ENCODE measurements around the gene TLK2.
"Not testable (repeated sequence)": the region's sequence is repeated elsewhere in the genome, so short reads cannot be mapped to it uniquely, and the experiment has no call there.

Gene TLK2

GRCh38 chr17:62599964-62600657, 121.5 kb downstream of the TLK2 start:
- no peak overlapping the region for H3K23ac ChIP-seq (ENCODE audit: low read length)
- no peaks in the 10 kb centered on the region for H3K27me3 ChIP-seq (ENCODE audit: insufficient read depth, low read length, poor library complexity)
- no peak overlapping the region for H3K18ac ChIP-seq (ENCODE audit: low read length)
- no peaks in the 10 kb centered on the region for H3K79me1 ChIP-seq (ENCODE audit: low read length)
- H4K5ac ChIP-seq (ENCODE audit: low read length): no peak overlapping the region
- no peak overlapping the region for H2BK120ac ChIP-seq (ENCODE audit: low read depth, low read length)
- H3K4me3 ChIP-seq (ENCODE audit: low read length): no peak overlapping the region
- H3K4ac ChIP-seq (ENCODE audit: low read depth, low read length): no peak overlapping the region
- no peak overlapping the region for H3K4me2 ChIP-seq (ENCODE audit: low read length)
- no peaks in the 10 kb centered on the region for H3K36me3 ChIP-seq (ENCODE audit: control insufficient read depth, insufficient read depth, low read length)
- no peak overlapping the region for H2AK5ac ChIP-seq (ENCODE audit: low read length)
- H3K79me2 ChIP-seq (ENCODE audit: control insufficient read depth, insufficient read depth, low read length): no peaks in the 10 kb centered on the region
- no peak overlapping the region for H2BK5ac ChIP-seq (ENCODE audit: low read length)
- WGBS (ENCODE audit: extremely low coverage, insufficient coverage, low lambda C conversion rate): no CpG with 5 or more reads among the region's 6 CpGs
- H4K8ac ChIP-seq (ENCODE audit: low read depth, low read length): no peak overlapping the region
- H3K56ac ChIP-seq (ENCODE audit: low read length): no peak overlapping the region
- H2BK15ac ChIP-seq (replicated peaks; ENCODE audit: low read depth): no peak overlapping the region
- H3K9ac ChIP-seq (ENCODE audit: low read length): no peak overlapping the region
- no peak overlapping the region for H3K27ac ChIP-seq (ENCODE audit: low read depth, low read length)
- no peaks in the 10 kb centered on the region for H3K4me1 ChIP-seq (ENCODE audit: control insufficient read depth, low read depth, low read length)
- DNase-seq: no peak

GRCh38 chr17:62600805-62601204, 122.2 kb downstream of the TLK2 start:
- WGBS (ENCODE audit: extremely low coverage, insufficient coverage, low lambda C conversion rate): no CpG with 5 or more reads among the region's 1 CpG
- DNase-seq: no peak
- Histone ChIP-seq H3K4me3 (ENCODE audit: low read length) (no peak overlapping the region), H2BK15ac (replicated peaks; ENCODE audit: low read depth) (no peak overlapping the region), H3K27ac (ENCODE audit: low read depth, low read length) (no peak overlapping the region), H2AK5ac (ENCODE audit: low read length) (no peak overlapping the region), H3K27me3 (ENCODE audit: insufficient read depth, low read length, poor library complexity) (no peaks in the 10 kb centered on the region), H3K56ac (ENCODE audit: low read length) (no peak overlapping the region), H3K9ac (ENCODE audit: low read length) (no peak overlapping the region), H2BK120ac (ENCODE audit: low read depth, low read length) (no peak overlapping the region), H4K8ac (ENCODE audit: low read depth, low read length) (no peak overlapping the region), H2BK5ac (ENCODE audit: low read length) (no peak overlapping the region), H3K4me2 (ENCODE audit: low read length) (no peak overlapping the region), H3K4ac (ENCODE audit: low read depth, low read length) (no peak overlapping the region), H3K36me3 (ENCODE audit: control insufficient read depth, insufficient read depth, low read length) (no peaks in the 10 kb centered on the region), H3K18ac (ENCODE audit: low read length) (no peak overlapping the region), H3K4me1 (ENCODE audit: control insufficient read depth, low read depth, low read length) (no peaks in the 10 kb centered on the region), H3K79me1 (ENCODE audit: low read length) (no peaks in the 10 kb centered on the region), H3K23ac (ENCODE audit: low read length) (no peak overlapping the region), H4K5ac (ENCODE audit: low read length) (no peak overlapping the region), H3K79me2 (ENCODE audit: control insufficient read depth, insufficient read depth, low read length) (no peaks in the 10 kb centered on the region)

GRCh38 chr17:62601471-62601870, 122.8 kb downstream of the TLK2 start:
- Histone ChIP-seq H3K36me3 (ENCODE audit: control insufficient read depth, insufficient read depth, low read length) (no peaks in the 10 kb centered on the region), H3K23ac (ENCODE audit: low read length) (no peak overlapping the region), H3K4ac (ENCODE audit: low read depth, low read length) (no peak overlapping the region), H4K8ac (ENCODE audit: low read depth, low read length) (no peak overlapping the region), H3K56ac (ENCODE audit: low read length) (no peak overlapping the region), H3K27me3 (ENCODE audit: insufficient read depth, low read length, poor library complexity) (no peaks in the 10 kb centered on the region), H3K18ac (ENCODE audit: low read length) (no peak overlapping the region), H2BK15ac (replicated peaks; ENCODE audit: low read depth) (no peak overlapping the region), H3K79me1 (ENCODE audit: low read length) (no peaks in the 10 kb centered on the region), H3K4me1 (ENCODE audit: control insufficient read depth, low read depth, low read length) (no peaks in the 10 kb centered on the region), H3K79me2 (ENCODE audit: control insufficient read depth, insufficient read depth, low read length) (no peaks in the 10 kb centered on the region), H2BK5ac (ENCODE audit: low read length) (no peak overlapping the region), H3K4me2 (ENCODE audit: low read length) (no peak overlapping the region), H2AK5ac (ENCODE audit: low read length) (no peak overlapping the region), H3K4me3 (ENCODE audit: low read length) (no peak overlapping the region), H3K27ac (ENCODE audit: low read depth, low read length) (no peak overlapping the region), H3K9ac (ENCODE audit: low read length) (no peak overlapping the region), H4K5ac (ENCODE audit: low read length) (no peak overlapping the region), H2BK120ac (ENCODE audit: low read depth, low read length) (no peak overlapping the region)
- DNase-seq: no peak
- WGBS (ENCODE audit: extremely low coverage, insufficient coverage, low lambda C conversion rate): no CpG with 5 or more reads among the region's 2 CpGs

- H3K36me3 ChIP-seq (ENCODE audit: control insufficient read depth, insufficient read depth, low read length); H3K79me2 ChIP-seq (ENCODE audit: control insufficient read depth, insufficient read depth, low read length); H4K5ac ChIP-seq (ENCODE audit: low read length): not testable (repeated sequence)
Observed at GRCh38 chr17:62603783-62604182, 125.2 kb downstream of the TLK2 start.

GRCh38 chr17:62605588-62605987, 127.0 kb downstream of the TLK2 start:
- Histone ChIP-seq H3K4me1 (ENCODE audit: control insufficient read depth, low read depth, low read length) (no peaks in the 10 kb centered on the region), H3K23ac (ENCODE audit: low read length) (no peak overlapping the region), H3K4me3 (ENCODE audit: low read length) (no peak overlapping the region), H3K36me3 (ENCODE audit: control insufficient read depth, insufficient read depth, low read length) (peaks cover 10% of the 10 kb centered on the region), H2BK120ac (ENCODE audit: low read depth, low read length) (no peak overlapping the region), H3K27me3 (ENCODE audit: insufficient read depth, low read length, poor library complexity) (no peaks in the 10 kb centered on the region), H3K79me2 (ENCODE audit: control insufficient read depth, insufficient read depth, low read length) (no peaks in the 10 kb centered on the region), H2BK5ac (ENCODE audit: low read length) (no peak overlapping the region), H3K4ac (ENCODE audit: low read depth, low read length) (no peak overlapping the region), H3K18ac (ENCODE audit: low read length) (no peak overlapping the region), H2AK5ac (ENCODE audit: low read length) (no peak overlapping the region), H4K5ac (ENCODE audit: low read length) (no peak overlapping the region), H3K4me2 (ENCODE audit: low read length) (no peak overlapping the region), H3K27ac (ENCODE audit: low read depth, low read length) (no peak overlapping the region), H2BK15ac (replicated peaks; ENCODE audit: low read depth) (no peak overlapping the region), H4K8ac (ENCODE audit: low read depth, low read length) (no peak overlapping the region), H3K79me1 (ENCODE audit: low read length) (no peaks in the 10 kb centered on the region), H3K9ac (ENCODE audit: low read length) (no peak overlapping the region), H3K56ac (ENCODE audit: low read length) (no peak overlapping the region)
- DNase-seq: no peak
- WGBS (ENCODE audit: extremely low coverage, insufficient coverage, low lambda C conversion rate): no CpG with 5 or more reads among the region's 7 CpGs

More at GRCh38 chr17:62603783-62604182, 125.2 kb downstream of the TLK2 start:
- not testable (repeated sequence) for H3K79me1 ChIP-seq (ENCODE audit: low read length); H3K27ac ChIP-seq (ENCODE audit: low read depth, low read length); H3K4me1 ChIP-seq (ENCODE audit: control insufficient read depth, low read depth, low read length); H3K56ac ChIP-seq (ENCODE audit: low read length); H2BK5ac ChIP-seq (ENCODE audit: low read length); H2BK15ac ChIP-seq (replicated peaks; ENCODE audit: low read depth); H3K18ac ChIP-seq (ENCODE audit: low read length); H2BK120ac ChIP-seq (ENCODE audit: low read depth, low read length); H3K4ac ChIP-seq (ENCODE audit: low read depth, low read length); H4K8ac ChIP-seq (ENCODE audit: low read depth, low read length); H3K23ac ChIP-seq (ENCODE audit: low read length); H3K27me3 ChIP-seq (ENCODE audit: insufficient read depth, low read length, poor library complexity); H2AK5ac ChIP-seq (ENCODE audit: low read length); DNase-seq; H3K9ac ChIP-seq (ENCODE audit: low read length); H3K4me3 ChIP-seq (ENCODE audit: low read length); H3K4me2 ChIP-seq (ENCODE audit: low read length)
- WGBS (ENCODE audit: extremely low coverage, insufficient coverage, low lambda C conversion rate): no CpG with 5 or more reads among the region's 6 CpGs

- Histone ChIP-seq H3K36me3 (ENCODE audit: control insufficient read depth, insufficient read depth, low read length) (peaks cover 10% of the 10 kb centered on the region), H3K23ac (ENCODE audit: low read length) (no peak overlapping the region), H4K5ac (ENCODE audit: low read length) (no peak overlapping the region), H3K4me2 (ENCODE audit: low read length) (no peak overlapping the region), H4K8ac (ENCODE audit: low read depth, low read length) (no peak overlapping the region), H3K9ac (ENCODE audit: low read length) (no peak overlapping the region), H3K56ac (ENCODE audit: low read length) (no peak overlapping the region), H3K4me3 (ENCODE audit: low read length) (no peak overlapping the region), H2BK5ac (ENCODE audit: low read length) (no peak overlapping the region), H3K18ac (ENCODE audit: low read length) (no peak overlapping the region), H3K79me1 (ENCODE audit: low read length) (no peaks in the 10 kb centered on the region), H3K4me1 (ENCODE audit: control insufficient read depth, low read depth, low read length) (peaks cover 13% of the 10 kb centered on the region), H2BK15ac (replicated peaks; ENCODE audit: low read depth) (no peak overlapping the region), H3K27ac (ENCODE audit: low read depth, low read length) (no peak overlapping the region), H3K4ac (ENCODE audit: low read depth, low read length) (no peak overlapping the region), H3K79me2 (ENCODE audit: control insufficient read depth, insufficient read depth, low read length) (no peaks in the 10 kb centered on the region), H3K27me3 (ENCODE audit: insufficient read depth, low read length, poor library complexity) (no peaks in the 10 kb centered on the region), H2AK5ac (ENCODE audit: low read length) (no peak overlapping the region), H2BK120ac (ENCODE audit: low read depth, low read length) (no peak overlapping the region)
- DNase-seq: no peak
- WGBS (ENCODE audit: extremely low coverage, insufficient coverage, low lambda C conversion rate): no CpG with 5 or more reads among the region's 5 CpGs
Observed at GRCh38 chr17:62611292-62611691, 132.7 kb downstream of the TLK2 start.

All from mesendoderm (in vitro differentiated cells).